IPS-20b (cell line): Measurements from ENCODE around the gene STUM.

Experiments
- H3K27ac ChIP-seq: one replicate; pipeline ENCODE4 v1.5.1; 2013; ENCODE audit warnings: low read length
- H3K27me3 ChIP-seq: 2 replicates; pipeline ENCODE4 v1.6.1; 2013; ENCODE audit warnings: mild to moderate bottlenecking, low read length, inconsistent platforms; ENCODE audit not compliant: insufficient read depth
- H3K36me3 ChIP-seq: 2 replicates; pipeline ENCODE4 v1.6.1; 2013; ENCODE audit warnings: low read depth, mild to moderate bottlenecking, inconsistent platforms, low read length, moderate library complexity; ENCODE audit not compliant: insufficient read depth
- H3K4me1 ChIP-seq: 2 replicates; pipeline ENCODE4 v1.6.1; 2013; ENCODE audit warnings: mild to moderate bottlenecking, control low read depth, inconsistent platforms, low read length, moderate library complexity; ENCODE audit not compliant: insufficient read depth
- H3K4me3 ChIP-seq: 2 replicates; pipeline ENCODE4 v1.5.1; 2013; ENCODE audit warnings: mild to moderate bottlenecking, low read length, inconsistent platforms
- H3K9ac ChIP-seq: 2 replicates; pipeline ENCODE4 v1.6.1; 2013; ENCODE audit warnings: low read depth, mild to moderate bottlenecking, inconsistent platforms, low read length, moderate library complexity
- H3K9me3 ChIP-seq: 2 replicates; pipeline ENCODE4 v1.6.1; 2013; ENCODE audit warnings: mild to moderate bottlenecking, low read depth, low read length, inconsistent platforms; ENCODE audit not compliant: insufficient read depth

Gene STUM

DNA sequence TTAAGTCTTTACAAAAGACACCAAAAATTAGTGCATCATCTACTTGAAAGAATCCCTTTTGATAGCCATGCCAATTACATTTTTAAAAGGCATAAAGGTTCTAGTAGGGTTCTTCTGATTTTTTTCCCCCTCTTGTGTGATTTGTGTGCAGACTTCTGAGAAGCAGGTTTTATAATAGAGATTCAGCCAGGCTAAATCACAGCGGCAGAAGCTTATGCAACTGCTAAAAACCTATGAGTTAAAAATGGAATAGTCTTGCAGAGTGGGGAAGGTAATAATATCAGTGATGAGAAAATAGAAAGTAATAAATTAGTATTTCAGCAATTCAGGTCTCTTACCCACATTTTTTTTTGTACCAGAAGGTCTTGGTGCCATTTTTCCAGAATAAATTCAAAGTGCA, 17.7 kb downstream of the STUM start:
- Histone ChIP-seq H3K36me3 (no peaks in the 10 kb centered on the region), H3K4me1 (peaks cover 6% of the 10 kb centered on the region; the same call in 1 of the 2 replicates), H3K9me3 (no peaks in the 10 kb centered on the region), H3K27ac (no peak overlapping the region), H3K9ac (no peak overlapping the region), H3K27me3 (no peaks in the 10 kb centered on the region), H3K4me3 (no peak overlapping the region)

DNA sequence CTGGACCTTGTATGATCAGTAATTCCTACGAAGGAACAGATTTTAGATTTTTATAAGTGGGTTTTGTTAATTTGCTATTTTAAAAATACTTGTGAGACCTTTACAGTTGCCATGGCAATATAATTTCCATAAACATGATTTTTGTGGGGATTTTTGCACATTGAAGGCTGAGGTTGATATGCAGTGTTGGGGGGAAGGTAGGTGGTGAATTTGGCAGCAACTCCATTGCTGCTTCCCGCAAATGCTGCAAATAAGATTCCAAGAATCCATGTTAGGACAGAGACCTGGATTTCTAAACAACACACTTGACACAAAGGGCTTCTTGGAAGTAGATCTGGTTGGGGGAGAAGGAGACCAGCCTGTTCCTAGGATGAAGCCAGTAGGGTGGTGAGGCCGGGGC, 18.2 kb downstream of the STUM start:
- H3K4me1 ChIP-seq, result peaks cover 6% of the 10 kb centered on the region; the same call in 1 of the 2 replicates
- no peaks in the 10 kb centered on the region for H3K36me3 ChIP-seq
- H3K9me3 ChIP-seq, result no peaks in the 10 kb centered on the region
- H3K9ac ChIP-seq, result no peak overlapping the region
- H3K27me3 ChIP-seq, result no peaks in the 10 kb centered on the region
- H3K4me3 ChIP-seq, result no peak overlapping the region
- H3K27ac ChIP-seq, result no peak overlapping the region

DNA sequence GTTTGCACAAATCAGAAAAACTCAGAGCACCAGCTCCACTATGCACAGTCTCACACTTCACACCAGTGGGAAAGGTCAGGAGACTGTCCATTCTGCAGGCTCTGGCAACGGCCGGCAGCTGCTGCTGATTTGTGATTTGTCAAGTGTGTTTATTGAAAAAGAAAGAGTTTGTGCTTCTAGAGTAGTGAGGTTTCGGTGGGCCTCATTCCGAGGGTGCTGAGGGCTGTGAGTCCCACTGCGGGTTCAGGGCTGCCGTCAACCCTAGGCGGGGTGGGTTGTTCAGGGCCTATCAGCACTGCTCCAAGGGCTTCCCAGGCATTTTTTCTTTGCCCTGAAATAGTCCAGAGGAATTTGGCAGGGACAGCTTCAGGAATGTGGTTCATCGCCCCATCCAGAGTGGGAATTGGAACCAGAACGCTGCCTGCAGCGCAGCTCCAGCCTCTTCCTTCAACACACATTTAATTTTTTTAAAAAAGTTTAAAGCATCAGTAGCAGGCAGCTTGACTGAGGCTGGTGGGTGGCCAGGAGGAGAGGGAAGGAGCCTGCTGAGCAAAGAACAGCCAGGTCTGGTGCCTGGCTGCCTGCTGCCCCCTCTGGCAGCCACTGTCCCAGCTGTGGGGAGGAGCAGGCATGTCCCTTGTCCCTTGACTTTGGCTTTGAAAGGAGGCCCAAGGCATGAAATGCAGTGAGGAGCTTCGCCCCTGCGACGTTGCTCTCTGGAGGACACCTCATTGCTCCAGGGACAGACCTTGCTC, 19.7 kb downstream of the STUM start:
- H3K27me3 ChIP-seq, result no peaks in the 10 kb centered on the region
- H3K27ac ChIP-seq, result no peak overlapping the region

DNA sequence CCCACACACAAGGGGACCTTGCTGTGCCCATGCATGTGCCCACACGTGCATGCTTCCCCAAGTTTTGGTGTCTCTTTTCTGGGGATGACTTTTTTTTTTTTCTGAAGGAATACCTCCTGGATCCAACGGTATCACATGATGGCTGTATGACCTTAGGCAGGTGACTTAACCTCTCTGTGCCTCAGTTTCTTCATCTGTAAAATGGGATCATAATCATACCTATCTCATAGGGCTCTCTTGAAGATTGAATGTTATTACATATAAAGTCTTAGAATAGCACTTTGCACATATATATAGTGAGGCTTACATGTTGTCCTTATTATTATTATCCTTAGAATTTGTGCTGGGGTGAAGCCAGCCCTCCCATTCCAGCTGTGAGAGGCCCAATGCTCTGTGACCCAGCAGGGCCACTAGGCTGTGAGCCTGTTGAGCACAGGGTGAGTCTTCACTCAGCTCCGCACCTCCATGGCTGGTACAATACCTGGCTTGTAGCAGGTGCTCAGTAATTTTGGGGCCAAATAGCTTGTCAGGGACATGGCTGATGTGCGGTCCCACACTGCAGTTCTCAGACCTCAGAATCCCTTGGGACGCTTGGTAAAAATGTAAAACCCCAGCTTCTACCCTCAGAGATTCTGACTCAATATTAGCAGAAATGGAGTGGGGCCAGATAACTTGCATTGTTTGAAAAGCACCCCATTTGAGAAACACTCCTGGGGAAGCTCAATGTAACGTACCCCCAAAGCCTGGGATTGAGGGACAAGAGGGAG, 20.6 kb downstream of the STUM start:
- no peaks in the 10 kb centered on the region for H3K9me3 ChIP-seq
- H3K9ac ChIP-seq, result no peak overlapping the region
- no peaks in the 10 kb centered on the region for H3K27me3 ChIP-seq
- H3K36me3 ChIP-seq, result no peaks in the 10 kb centered on the region
- no peak overlapping the region for H3K27ac ChIP-seq
- peaks cover 6% of the 10 kb centered on the region; the same call in 1 of the 2 replicates for H3K4me1 ChIP-seq
- H3K4me3 ChIP-seq, result no peak overlapping the region

More for the DNA sequence above, 19.7 kb downstream of the STUM start:
- H3K9me3 ChIP-seq, result no peaks in the 10 kb centered on the region
- no peak overlapping the region for H3K9ac ChIP-seq
- H3K4me1 ChIP-seq, result peaks cover 6% of the 10 kb centered on the region; the same call in 1 of the 2 replicates
- H3K4me3 ChIP-seq, result no peak overlapping the region
- no peaks in the 10 kb centered on the region for H3K36me3 ChIP-seq

DNA sequence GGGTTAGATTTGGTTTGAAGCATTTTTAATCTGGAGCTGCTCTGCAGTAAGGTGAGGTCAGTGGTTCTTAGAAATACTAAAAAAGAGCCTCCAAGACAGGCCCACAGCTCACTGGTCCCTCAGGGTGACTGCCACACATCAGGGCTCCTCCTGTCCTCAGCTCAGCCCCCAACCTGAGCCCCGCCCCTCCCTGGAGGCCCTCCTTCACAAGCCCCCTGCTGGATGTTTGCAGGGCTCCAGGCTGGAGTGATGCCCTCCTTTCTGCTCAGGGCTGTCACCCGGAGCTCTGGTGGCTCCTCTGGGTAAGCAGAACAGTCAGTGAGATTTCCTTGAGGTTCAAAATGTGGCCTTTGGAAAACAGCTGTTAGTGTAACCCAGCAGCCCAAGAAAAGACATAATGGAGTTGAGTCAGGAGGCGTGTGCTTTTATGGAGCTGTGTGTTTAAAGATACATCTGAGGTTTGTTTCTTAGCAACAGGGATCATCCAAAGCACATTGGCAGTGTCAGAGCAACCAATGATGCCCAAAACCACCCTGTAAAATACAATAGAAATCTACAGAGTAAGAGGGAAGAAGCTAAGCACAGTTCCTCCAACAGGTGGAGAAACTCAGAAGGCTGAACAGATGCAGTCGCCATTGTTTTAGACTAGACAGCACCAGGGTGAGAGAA, 21.4 kb downstream of the STUM start:
- no peak overlapping the region for H3K27ac ChIP-seq
- no peak overlapping the region for H3K9ac ChIP-seq
- no peaks in the 10 kb centered on the region for H3K36me3 ChIP-seq

DNA sequence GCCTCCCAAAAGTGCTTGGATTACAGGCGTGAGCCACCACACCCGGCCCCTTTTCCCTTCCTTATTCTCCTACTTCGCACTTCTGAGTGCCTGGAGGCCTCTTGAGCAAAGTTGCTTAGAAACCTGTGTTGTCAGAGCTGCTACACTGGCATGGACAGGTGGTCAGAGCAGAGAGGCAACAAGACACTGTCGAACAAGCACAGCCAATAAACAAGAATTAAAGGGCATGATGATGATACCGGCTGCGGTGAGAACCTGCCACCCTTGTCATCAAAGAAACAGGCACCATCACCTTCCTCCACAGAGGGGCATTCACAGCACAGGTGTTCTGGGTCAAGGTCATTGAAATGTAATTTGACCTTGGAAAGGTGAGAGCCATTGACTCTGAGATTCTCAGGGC, 23.3 kb downstream of the STUM start:
- H3K27ac ChIP-seq, result no peak overlapping the region
- no peaks in the 10 kb centered on the region for H3K36me3 ChIP-seq
- no peak overlapping the region for H3K9ac ChIP-seq
- no peak overlapping the region for H3K4me3 ChIP-seq
- no peaks in the 10 kb centered on the region for H3K27me3 ChIP-seq
- peaks cover 6% of the 10 kb centered on the region; the same call in 1 of the 2 replicates for H3K4me1 ChIP-seq
- no peaks in the 10 kb centered on the region for H3K9me3 ChIP-seq

More for the DNA sequence above, 21.4 kb downstream of the STUM start:
- Histone ChIP-seq H3K4me3 (no peak overlapping the region), H3K9me3 (no peaks in the 10 kb centered on the region), H3K27me3 (no peaks in the 10 kb centered on the region), H3K4me1 (peaks cover 6% of the 10 kb centered on the region; the same call in 1 of the 2 replicates)

DNA sequence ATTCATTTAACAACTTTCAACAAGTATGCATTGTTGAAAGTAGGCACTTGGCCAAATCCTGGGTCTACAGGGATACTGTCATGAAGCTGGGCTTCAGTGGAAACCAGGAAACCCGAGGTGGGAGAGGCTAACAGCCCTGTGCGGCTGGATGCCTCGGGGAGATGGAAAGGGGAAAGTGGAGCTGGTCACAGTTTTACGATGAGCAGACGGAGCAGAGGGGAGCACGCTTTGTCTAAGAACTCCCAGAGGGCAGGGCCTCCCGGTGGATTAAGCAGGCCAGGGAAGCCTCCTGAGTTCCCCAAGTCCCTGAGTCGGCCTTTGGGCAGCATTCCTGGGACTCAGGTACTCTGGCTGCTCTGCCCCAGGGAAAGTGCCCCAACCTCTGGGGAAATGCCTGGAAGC, 23.8 kb downstream of the STUM start:
- Histone ChIP-seq H3K9me3 (no peaks in the 10 kb centered on the region), H3K27ac (no peak overlapping the region), H3K36me3 (no peaks in the 10 kb centered on the region), H3K4me1 (peaks cover 6% of the 10 kb centered on the region; the same call in 1 of the 2 replicates), H3K4me3 (no peak overlapping the region), H3K9ac (no peak overlapping the region), H3K27me3 (no peaks in the 10 kb centered on the region)

DNA sequence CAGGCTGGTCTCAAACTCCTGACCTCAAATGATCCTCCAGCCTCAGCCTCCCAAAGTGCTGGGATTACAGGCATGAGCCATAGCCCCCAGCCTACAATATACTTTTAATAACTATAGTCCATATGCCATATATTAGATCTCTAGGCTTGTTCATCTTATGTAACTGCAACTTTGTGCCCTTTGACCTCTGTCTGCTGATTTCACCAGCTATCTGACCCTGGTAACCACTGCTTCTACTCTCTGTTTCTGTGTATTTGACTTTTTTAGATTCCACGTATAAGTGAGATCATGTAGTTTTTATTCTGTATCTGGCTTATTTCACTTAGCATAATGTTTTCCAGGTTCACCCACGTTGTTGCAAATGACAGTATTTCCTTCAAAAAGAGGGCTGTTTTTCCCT, 25.5 kb downstream of the STUM start:
- Histone ChIP-seq H3K27me3 (no peaks in the 10 kb centered on the region), H3K9me3 (no peaks in the 10 kb centered on the region), H3K4me1 (peaks cover 3% of the 10 kb centered on the region; the same call in 1 of the 2 replicates), H3K4me3 (no peak overlapping the region), H3K36me3 (no peaks in the 10 kb centered on the region), H3K9ac (no peak overlapping the region), H3K27ac (no peak overlapping the region)

DNA sequence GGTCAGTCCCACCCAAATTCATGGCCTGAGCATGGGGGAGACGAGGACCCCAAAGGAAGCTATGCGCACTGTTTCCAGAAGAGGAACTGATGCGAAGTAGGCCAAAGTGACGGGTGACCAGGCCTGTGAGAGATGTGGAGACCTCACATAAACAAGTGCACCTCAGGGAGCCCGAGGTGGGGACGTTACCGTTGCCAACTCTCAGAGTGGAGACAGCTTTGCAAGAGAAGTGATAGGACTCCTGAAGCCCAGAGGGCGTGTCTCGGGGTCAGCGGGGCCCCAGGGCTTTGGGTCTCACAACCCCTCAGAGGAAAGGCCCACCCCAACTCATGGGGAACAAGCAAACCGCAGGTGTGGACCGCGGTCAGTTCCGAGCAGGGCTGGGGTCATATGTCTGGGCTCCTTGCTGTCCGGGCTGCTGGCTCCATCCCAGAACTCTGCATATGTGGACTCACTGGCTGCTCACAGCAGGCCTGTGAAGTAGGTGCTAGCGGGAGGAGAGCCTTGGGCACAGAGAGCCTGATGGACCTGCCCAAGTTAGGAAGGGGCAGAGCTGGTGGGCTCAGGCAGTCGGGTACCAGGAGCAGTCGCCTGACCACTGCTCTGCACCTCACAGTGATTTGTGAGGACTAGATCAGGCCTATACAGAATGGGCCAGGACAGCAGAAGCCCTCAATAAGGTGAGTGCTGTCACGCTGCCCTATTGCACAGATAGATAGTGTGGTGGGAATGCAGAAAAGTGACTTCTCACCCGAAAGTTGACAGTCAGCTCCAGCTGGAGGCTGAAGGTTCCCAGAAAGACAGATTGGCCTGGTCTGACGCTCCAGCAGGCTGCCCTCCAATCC, 26.2 kb downstream of the STUM start:
- Histone ChIP-seq H3K27ac (no peak overlapping the region), H3K4me1 (peaks cover 3% of the 10 kb centered on the region; the same call in 1 of the 2 replicates), H3K9ac (no peak overlapping the region), H3K9me3 (no peaks in the 10 kb centered on the region), H3K4me3 (no peak overlapping the region), H3K27me3 (no peaks in the 10 kb centered on the region), H3K36me3 (no peaks in the 10 kb centered on the region)

DNA sequence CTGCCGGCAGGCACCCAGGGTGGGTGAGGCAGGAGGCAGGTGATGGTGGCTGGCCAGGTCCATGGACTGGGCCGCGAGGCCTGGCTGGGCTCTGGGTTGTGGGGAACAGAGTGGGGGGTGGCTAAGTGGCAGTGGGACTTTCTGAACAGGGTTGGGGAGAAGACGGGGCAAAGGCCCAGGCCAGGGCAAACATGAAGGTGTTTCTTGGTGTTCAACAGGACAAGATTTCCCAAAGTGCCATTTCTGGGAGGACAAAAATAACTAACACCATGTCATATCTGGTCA, 26.8 kb downstream of the STUM start:
- Histone ChIP-seq H3K27ac (no peak overlapping the region), H3K9ac (no peak overlapping the region), H3K9me3 (no peaks in the 10 kb centered on the region), H3K4me3 (no peak overlapping the region), H3K27me3 (no peaks in the 10 kb centered on the region), H3K36me3 (no peaks in the 10 kb centered on the region), H3K4me1 (peaks cover under 1% of the 10 kb centered on the region; the same call in 1 of the 2 replicates)

DNA sequence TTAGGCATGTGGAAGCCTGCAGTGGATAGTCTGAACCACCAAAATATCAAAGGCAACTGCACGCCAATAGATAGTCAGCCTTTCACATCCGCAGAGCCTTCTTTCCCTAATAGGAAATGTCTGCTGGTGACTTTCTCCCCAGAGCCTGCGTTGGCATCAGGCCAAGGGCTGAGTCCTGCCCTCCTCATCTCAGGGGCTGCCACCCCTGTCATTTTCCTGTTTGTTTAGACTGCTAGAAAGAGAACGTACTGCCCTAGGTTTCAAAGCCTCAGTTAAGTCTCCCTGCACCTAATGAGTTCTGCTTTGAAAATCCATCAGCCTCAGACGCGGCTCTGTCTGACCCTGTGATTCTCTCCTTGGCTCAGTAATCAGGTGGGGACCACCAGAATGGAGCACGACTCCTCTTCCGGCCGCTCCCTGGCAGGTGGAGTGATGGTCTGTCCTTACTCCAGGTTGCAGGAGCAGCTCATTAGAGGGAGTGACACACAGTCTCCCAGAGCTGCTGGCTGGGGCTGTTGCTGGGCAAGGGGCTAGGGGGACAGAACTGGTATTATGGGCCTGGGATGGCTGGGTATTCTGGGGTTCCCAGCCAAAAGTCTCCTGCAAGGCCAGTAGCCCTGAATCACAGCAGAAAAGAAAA, 27.3 kb downstream of the STUM start:
- Histone ChIP-seq H3K9me3 (no peaks in the 10 kb centered on the region), H3K4me1 (no peaks in the 10 kb centered on the region; the same call in 1 of the 2 replicates)

More for the DNA sequence above, 27.3 kb downstream of the STUM start:
- Histone ChIP-seq H3K4me3 (no peak overlapping the region), H3K9ac (no peak overlapping the region), H3K27me3 (no peaks in the 10 kb centered on the region), H3K27ac (no peak overlapping the region), H3K36me3 (no peaks in the 10 kb centered on the region)
